MG63 (cell line): Measurements from ENCODE around the gene ADAMTS5. TPM values are rescaled to one million over a fixed set of nuclear protein-coding genes. Genes with fewer than 3 reads are reported as not detected.

Experiments
- DNase-seq: peaks from one replicate; pipeline ENCODE4 v3.0.0-alpha.2; 2020
- H3K27me3 ChIP-seq: fragments of 250-450 bp; sonication (Bioruptor Pico); 2 replicates; pipeline ENCODE4 v1.5.1; 2020; ENCODE audit warnings: mild to moderate bottlenecking, moderate library complexity
- H3K36me3 ChIP-seq: fragments of 250-450 bp; sonication (Bioruptor Pico); 2 replicates; pipeline ENCODE4 v1.5.1; 2020; ENCODE audit warnings: mild to moderate bottlenecking, moderate library complexity
- H3K4me3 ChIP-seq: fragments of 250-450 bp; sonication (Bioruptor Pico); 2 replicates; pipeline ENCODE4 v1.5.1; 2020; ENCODE audit warnings: mild to moderate bottlenecking, moderate library complexity
- H3K9me3 ChIP-seq: fragments of 250-450 bp; sonication (Bioruptor Pico); 2 replicates; pipeline ENCODE4 v1.5.1; 2020; ENCODE audit warnings: mild to moderate bottlenecking, moderate library complexity
- total RNA-seq: library from RNA; depleted of rRNA; stranded (reverse); fragments of >200 nt; shearing (Covaris generic); gene quantifications from 2 replicates; pipeline ENCODE4 v1.2.3, GENCODE V29; 2014; ENCODE audit warnings: low replicate concordance; rRNA removed

Gene ADAMTS5
- 8.4 and 10.3 TPM in 2 replicates for total RNA-seq

GRCh38 chr21:26967062-26967913 is at the start of gene ADAMTS5:
Gene ADAMTS5 (minus strand): TSS chr21:26967088. CDS start chr21:26966391, 697 bp downstream.
- Histone ChIP-seq H3K36me3 (peaks cover 26% of the 10 kb centered on the region), H3K9me3 (no peaks in the 10 kb centered on the region), H3K4me3 (peak within 1 kb of the TSS; percentile 61), H3K27me3 (no peaks in the 10 kb centered on the region)
- peak; percentile 86 for DNase-seq

GRCh38 chr21:27001526-27001925 is 34.6 kb upstream of the ADAMTS5 start:
- Histone ChIP-seq H3K9me3 (no peaks in the 10 kb centered on the region), H3K27me3 (no peaks in the 10 kb centered on the region), H3K36me3 (no peaks in the 10 kb centered on the region), H3K4me3 (no peak overlapping the region)
- no peak for DNase-seq

- H3K4me3 ChIP-seq: no peak overlapping the region
- H3K9me3 ChIP-seq: peaks cover 23% of the 10 kb centered on the region
- no peaks in the 10 kb centered on the region for H3K27me3 ChIP-seq
- no peaks in the 10 kb centered on the region for H3K36me3 ChIP-seq
- DNase-seq: no peak
Observed at GRCh38 chr21:26983576-26983975, 16.7 kb upstream of the ADAMTS5 start.

- Histone ChIP-seq H3K36me3 (no peaks in the 10 kb centered on the region), H3K27me3 (no peaks in the 10 kb centered on the region), H3K9me3 (peaks cover 20% of the 10 kb centered on the region), H3K4me3 (no peak overlapping the region)
- peak; percentile 77 for DNase-seq
Observed at GRCh38 chr21:26982767-26983166, 15.9 kb upstream of the ADAMTS5 start.

GRCh38 chr21:26977746-26978145 is 10.9 kb upstream of the ADAMTS5 start:
- DNase-seq: no peak
- Histone ChIP-seq H3K36me3 (no peaks in the 10 kb centered on the region), H3K4me3 (no peak overlapping the region), H3K27me3 (no peaks in the 10 kb centered on the region), H3K9me3 (peaks cover 19% of the 10 kb centered on the region)

GRCh38 chr21:26973226-26973625 is 6.3 kb upstream of the ADAMTS5 start:
- H3K4me3 ChIP-seq: no peak overlapping the region

GRCh38 chr21:26972192-26972591 is 5.3 kb upstream of the ADAMTS5 start:
- no peaks in the 10 kb centered on the region for H3K9me3 ChIP-seq
- H3K36me3 ChIP-seq: no peaks in the 10 kb centered on the region
- no peak for DNase-seq
- no peak overlapping the region for H3K4me3 ChIP-seq
- no peaks in the 10 kb centered on the region for H3K27me3 ChIP-seq

More at GRCh38 chr21:26973226-26973625, 6.3 kb upstream of the ADAMTS5 start:
- Histone ChIP-seq H3K27me3 (no peaks in the 10 kb centered on the region), H3K9me3 (no peaks in the 10 kb centered on the region), H3K36me3 (no peaks in the 10 kb centered on the region)
- no peak for DNase-seq

GRCh38 chr21:26969971-26970725 is 3.3 kb upstream of the ADAMTS5 start:
- no peak for DNase-seq
- Histone ChIP-seq H3K9me3 (no peaks in the 10 kb centered on the region), H3K36me3 (peaks cover 4% of the 10 kb centered on the region), H3K4me3 (no peak overlapping the region), H3K27me3 (no peaks in the 10 kb centered on the region)

- DNase-seq: no peak
Observed at GRCh38 chr21:26966649-26967061, 233 bp downstream of the ADAMTS5 start.

GRCh38 chr21:26965907-26966581 is 844 bp downstream of the ADAMTS5 start:
- Histone ChIP-seq H3K4me3 (peak overlapping the region; percentile 61), H3K36me3 (peaks cover 39% of the 10 kb centered on the region), H3K27me3 (no peaks in the 10 kb centered on the region), H3K9me3 (no peaks in the 10 kb centered on the region)
- peak; percentile 73 for DNase-seq

More at GRCh38 chr21:26966649-26967061, 233 bp downstream of the ADAMTS5 start:
- Histone ChIP-seq H3K27me3 (no peaks in the 10 kb centered on the region), H3K36me3 (peaks cover 33% of the 10 kb centered on the region), H3K9me3 (no peaks in the 10 kb centered on the region), H3K4me3 (peak overlapping the region; percentile 61)

GRCh38 chr21:26965040-26965906 is 1.6 kb downstream of the ADAMTS5 start:
- Histone ChIP-seq H3K27me3 (no peaks in the 10 kb centered on the region), H3K9me3 (no peaks in the 10 kb centered on the region), H3K36me3 (peaks cover 46% of the 10 kb centered on the region), H3K4me3 (peak overlapping the region; percentile 61)
- DNase-seq: peak; percentile 57

- no peaks in the 10 kb centered on the region for H3K27me3 ChIP-seq
- H3K36me3 ChIP-seq: peaks cover 56% of the 10 kb centered on the region
- no peaks in the 10 kb centered on the region for H3K9me3 ChIP-seq
- peak; percentile 90 for DNase-seq
- H3K4me3 ChIP-seq: peak overlapping the region; percentile 61
Observed at GRCh38 chr21:26964170-26964778, 2.6 kb downstream of the ADAMTS5 start.

GRCh38 chr21:26962621-26963181 is 4.2 kb downstream of the ADAMTS5 start:
- no peaks in the 10 kb centered on the region for H3K27me3 ChIP-seq
- peak overlapping the region; percentile 61 for H3K4me3 ChIP-seq
- DNase-seq: no peak
- H3K9me3 ChIP-seq: no peaks in the 10 kb centered on the region
- H3K36me3 ChIP-seq: peaks cover 72% of the 10 kb centered on the region

- peaks cover 82% of the 10 kb centered on the region for H3K36me3 ChIP-seq
- no peaks in the 10 kb centered on the region for H3K9me3 ChIP-seq
- DNase-seq: peak; percentile 35
- peak overlapping the region; percentile 61 for H3K4me3 ChIP-seq
- no peaks in the 10 kb centered on the region for H3K27me3 ChIP-seq
Observed at GRCh38 chr21:26961698-26962097, 5.2 kb downstream of the ADAMTS5 start.

- H3K9me3 ChIP-seq: no peaks in the 10 kb centered on the region
- H3K27me3 ChIP-seq: no peaks in the 10 kb centered on the region
- DNase-seq: no peak
- H3K36me3 ChIP-seq: peaks cover 97% of the 10 kb centered on the region
- H3K4me3 ChIP-seq: no peak overlapping the region
Observed at GRCh38 chr21:26958788-26959187, 8.1 kb downstream of the ADAMTS5 start.
